ENCODE results near the gene MYH10.

DNA sequence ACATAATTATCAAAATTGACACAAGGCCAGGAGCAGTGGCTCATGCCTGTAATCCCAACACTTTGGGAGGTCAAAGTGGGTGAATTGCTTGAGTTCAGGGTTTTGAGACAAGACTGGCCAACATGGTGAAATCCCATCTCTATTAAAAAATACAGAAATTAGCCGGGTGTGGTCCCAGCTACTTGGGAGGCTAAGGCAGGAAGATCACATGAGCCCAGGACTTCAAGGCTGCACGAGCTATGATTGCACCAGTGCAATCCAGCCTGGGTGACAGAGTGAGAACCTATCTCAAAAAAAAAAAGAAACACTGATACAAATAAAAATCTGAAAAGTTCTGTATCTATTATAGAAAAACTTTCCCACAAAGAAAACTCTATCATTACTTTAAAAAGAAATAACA lies 15.5 kb downstream of the MYH10 start:
- TF ChIP-seq, protein P1, sequence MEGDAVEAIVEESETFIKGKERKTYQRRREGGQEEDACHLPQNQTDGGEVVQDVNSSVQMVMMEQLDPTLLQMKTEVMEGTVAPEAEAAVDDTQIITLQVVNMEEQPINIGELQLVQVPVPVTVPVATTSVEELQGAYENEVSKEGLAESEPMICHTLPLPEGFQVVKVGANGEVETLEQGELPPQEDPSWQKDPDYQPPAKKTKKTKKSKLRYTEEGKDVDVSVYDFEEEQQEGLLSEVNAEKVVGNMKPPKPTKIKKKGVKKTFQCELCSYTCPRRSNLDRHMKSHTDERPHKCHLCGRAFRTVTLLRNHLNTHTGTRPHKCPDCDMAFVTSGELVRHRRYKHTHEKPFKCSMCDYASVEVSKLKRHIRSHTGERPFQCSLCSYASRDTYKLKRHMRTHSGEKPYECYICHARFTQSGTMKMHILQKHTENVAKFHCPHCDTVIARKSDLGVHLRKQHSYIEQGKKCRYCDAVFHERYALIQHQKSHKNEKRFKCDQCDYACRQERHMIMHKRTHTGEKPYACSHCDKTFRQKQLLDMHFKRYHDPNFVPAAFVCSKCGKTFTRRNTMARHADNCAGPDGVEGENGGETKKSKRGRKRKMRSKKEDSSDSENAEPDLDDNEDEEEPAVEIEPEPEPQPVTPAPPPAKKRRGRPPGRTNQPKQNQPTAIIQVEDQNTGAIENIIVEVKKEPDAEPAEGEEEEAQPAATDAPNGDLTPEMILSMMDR (IDR thresholded peaks at IDR 0.05) = no peak
- no peak for TF ChIP-seq POLR2AphosphoS5 (IDR thresholded peaks at IDR 0.05)
